Suprapubic skin (tissue), 4 donors: ENCODE results near the gene GYS2. TPM values are rescaled to one million over a fixed set of nuclear protein-coding genes. Genes with fewer than 3 reads are reported as not detected.
"Not testable (repeated sequence)": the region's sequence is repeated elsewhere in the genome, so short reads cannot be mapped to it uniquely, and the experiment has no call there.

Experiments used
- DNase-seq, 2 donors: peaks; one replicate each; pipeline ENCODE4 v3.0.0-alpha.2; 2019; ENCODE audit warnings: low spot score in 2 of 2
- H3K27ac ChIP-seq: fragments of 200-600 bp; sonication (generic); one replicate; pipeline ENCODE4 v1.5.1; 2019
- H3K27me3 ChIP-seq: fragments of 200-600 bp; sonication (generic); one replicate; pipeline ENCODE4 v1.5.1; 2019
- H3K36me3 ChIP-seq: fragments of 200-600 bp; sonication (generic); one replicate; pipeline ENCODE4 v1.5.1; 2019
- H3K4me1 ChIP-seq: fragments of 200-600 bp; sonication (generic); one replicate; pipeline ENCODE4 v1.5.1; 2019
- H3K4me3 ChIP-seq: fragments of 200-600 bp; sonication (generic); one replicate; pipeline ENCODE4 v1.5.1; 2019; ENCODE audit warnings: mild to moderate bottlenecking
- H3K9me3 ChIP-seq: fragments of 200-600 bp; sonication (generic); one replicate; pipeline ENCODE4 v1.5.1; 2019
- EP300 ChIP-seq: sonication (generic); formaldehyde crosslinking; IDR thresholded peaks from one replicate; pipeline ENCODE4 v1.6.1; 2017; ENCODE audit warnings: antibody characterized with exemption
- POLR2A ChIP-seq, 2 donors: fragments of 450-650 bp; IDR thresholded peaks; one replicate each; pipeline ENCODE4 v1.6.1; 2017; ENCODE audit warnings: antibody characterized with exemption in 2 of 2, mild to moderate bottlenecking in 2 of 2, moderate library complexity in 2 of 2
- POLR2AphosphoS5 ChIP-seq, 3 donors: sonication (generic); formaldehyde crosslinking; IDR thresholded peaks; one replicate each; pipeline ENCODE4 v1.6.1; 2017; ENCODE audit warnings: antibody characterized with exemption in 3 of 3
- WGBS: methylation state at CpG from one replicate; pipeline ENCODE4 v1.1.5; 2018; 5-methylcytosine and 5-hydroxymethylcytosine counted together
- total RNA-seq, 4 donors: library from RNA; depleted of rRNA; stranded (reverse); fragments of >200 nt; gene quantifications; one replicate each; pipeline ENCODE4 v1.1.0, GENCODE V29; 2016
- TF ChIP-seq, protein P1 (sequence below), 2 donors: fragments of 200-600 bp in 1 of 2; fragments of 450-650 bp in 1 of 2; sonication (generic) in 1 of 2; IDR thresholded peaks; one replicate each; pipeline ENCODE4 v1.5.1; 2016 to 2019; ENCODE audit warnings: antibody characterized with exemption in 2 of 2, mild to moderate bottlenecking in 1 of 2, moderate library complexity in 1 of 2

GYS2 gene
- total RNA-seq, 4 donors from 2014 or later, result 0.32 TPM; not detected in 3

DNA sequence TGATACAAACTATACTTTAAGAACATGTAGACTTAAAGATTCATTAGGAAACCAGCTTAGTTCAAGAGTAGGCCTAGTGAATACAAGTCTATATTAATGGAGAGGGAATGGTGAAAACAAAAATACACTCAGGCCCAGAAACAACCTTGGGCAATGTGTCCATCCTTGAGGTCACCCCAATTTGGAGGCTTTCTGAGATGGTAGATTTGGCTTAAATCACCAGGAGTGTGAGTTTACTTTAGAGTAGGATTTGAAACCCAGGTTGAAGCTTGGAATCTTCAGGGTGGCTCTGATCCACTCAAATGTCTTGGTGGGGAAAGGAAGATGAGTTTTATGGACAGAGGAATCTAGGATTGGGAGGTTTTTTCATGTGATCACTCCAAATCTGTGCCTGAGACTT is 42.5 kb upstream of the GYS2 start:
- no peaks in the 10 kb centered on the region for H3K9me3 ChIP-seq
- TF ChIP-seq POLR2A (IDR thresholded peaks at IDR 0.05) (no peak), EP300 (no peak), POLR2AphosphoS5 (IDR thresholded peaks at IDR 0.05) (no peak)
- TF ChIP-seq, protein P1, sequence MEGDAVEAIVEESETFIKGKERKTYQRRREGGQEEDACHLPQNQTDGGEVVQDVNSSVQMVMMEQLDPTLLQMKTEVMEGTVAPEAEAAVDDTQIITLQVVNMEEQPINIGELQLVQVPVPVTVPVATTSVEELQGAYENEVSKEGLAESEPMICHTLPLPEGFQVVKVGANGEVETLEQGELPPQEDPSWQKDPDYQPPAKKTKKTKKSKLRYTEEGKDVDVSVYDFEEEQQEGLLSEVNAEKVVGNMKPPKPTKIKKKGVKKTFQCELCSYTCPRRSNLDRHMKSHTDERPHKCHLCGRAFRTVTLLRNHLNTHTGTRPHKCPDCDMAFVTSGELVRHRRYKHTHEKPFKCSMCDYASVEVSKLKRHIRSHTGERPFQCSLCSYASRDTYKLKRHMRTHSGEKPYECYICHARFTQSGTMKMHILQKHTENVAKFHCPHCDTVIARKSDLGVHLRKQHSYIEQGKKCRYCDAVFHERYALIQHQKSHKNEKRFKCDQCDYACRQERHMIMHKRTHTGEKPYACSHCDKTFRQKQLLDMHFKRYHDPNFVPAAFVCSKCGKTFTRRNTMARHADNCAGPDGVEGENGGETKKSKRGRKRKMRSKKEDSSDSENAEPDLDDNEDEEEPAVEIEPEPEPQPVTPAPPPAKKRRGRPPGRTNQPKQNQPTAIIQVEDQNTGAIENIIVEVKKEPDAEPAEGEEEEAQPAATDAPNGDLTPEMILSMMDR (IDR thresholded peaks at IDR 0.05), result no peak
- peaks cover 39% of the 10 kb centered on the region for H3K36me3 ChIP-seq
- H3K4me1 ChIP-seq, result peaks cover 3% of the 10 kb centered on the region
- no peak overlapping the region for H3K27ac ChIP-seq
- no peak overlapping the region for H3K4me3 ChIP-seq
- DNase-seq, result no peak
- H3K27me3 ChIP-seq, result no peaks in the 10 kb centered on the region

DNA sequence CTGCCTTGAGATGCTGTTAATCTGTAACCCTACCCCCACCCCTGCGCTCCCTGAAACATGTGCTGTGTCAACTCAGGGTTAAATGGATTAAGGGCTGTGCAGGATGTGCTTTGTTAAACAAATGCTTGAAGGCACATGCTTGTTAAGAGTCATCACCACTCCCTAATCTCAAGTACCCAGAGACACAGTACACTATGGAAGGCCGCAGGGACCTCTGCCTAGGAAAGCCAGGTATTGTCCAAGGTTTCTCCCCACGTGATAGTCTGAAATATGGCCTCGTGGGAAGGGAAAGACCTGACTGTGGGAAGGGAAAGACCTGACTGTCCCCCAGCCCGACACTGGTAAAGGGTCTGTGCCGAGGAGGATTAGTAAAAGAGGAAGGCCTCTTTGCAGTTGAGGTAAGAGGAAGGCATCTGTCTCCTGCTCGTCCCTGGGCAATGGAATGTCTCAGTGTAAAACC is 40.4 kb upstream of the GYS2 start:
- not testable (repeated sequence) for H3K27me3 ChIP-seq, H3K4me3 ChIP-seq, H3K4me1 ChIP-seq, H3K27ac ChIP-seq, DNase-seq, H3K9me3 ChIP-seq
- H3K36me3 ChIP-seq, result peaks cover 34% of the 10 kb centered on the region
- WGBS, result 80% methylated on average over 7 of the region's 7 CpGs

DNA sequence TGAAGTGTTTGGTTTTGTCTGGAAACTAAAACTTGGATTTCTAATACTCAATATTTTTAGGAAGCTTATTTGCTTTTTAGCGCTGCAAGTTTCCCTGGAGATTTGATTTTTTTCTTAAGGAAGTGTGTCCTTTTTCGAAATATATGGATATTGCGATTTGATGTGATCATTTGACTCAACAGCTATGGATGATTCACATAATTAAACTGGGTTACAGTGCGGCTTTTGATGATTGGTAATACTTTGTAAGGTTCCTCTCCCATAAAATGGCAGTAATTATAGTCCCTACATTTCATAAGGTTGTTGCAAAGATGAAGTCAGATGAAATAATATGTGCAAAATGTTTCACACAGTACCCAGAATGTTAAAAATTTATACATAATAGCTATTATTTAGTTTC is 39.9 kb upstream of the GYS2 start:
- H3K4me3 ChIP-seq, result no peak overlapping the region
- WGBS, result 90% methylated on average over 4 of the region's 4 CpGs
- no peak for DNase-seq
- H3K9me3 ChIP-seq, result no peaks in the 10 kb centered on the region
- H3K4me1 ChIP-seq, result peaks cover 3% of the 10 kb centered on the region
- no peak for TF ChIP-seq EP300
- no peaks in the 10 kb centered on the region for H3K27me3 ChIP-seq
- peaks cover 34% of the 10 kb centered on the region for H3K36me3 ChIP-seq
- H3K27ac ChIP-seq, result no peak overlapping the region

DNA sequence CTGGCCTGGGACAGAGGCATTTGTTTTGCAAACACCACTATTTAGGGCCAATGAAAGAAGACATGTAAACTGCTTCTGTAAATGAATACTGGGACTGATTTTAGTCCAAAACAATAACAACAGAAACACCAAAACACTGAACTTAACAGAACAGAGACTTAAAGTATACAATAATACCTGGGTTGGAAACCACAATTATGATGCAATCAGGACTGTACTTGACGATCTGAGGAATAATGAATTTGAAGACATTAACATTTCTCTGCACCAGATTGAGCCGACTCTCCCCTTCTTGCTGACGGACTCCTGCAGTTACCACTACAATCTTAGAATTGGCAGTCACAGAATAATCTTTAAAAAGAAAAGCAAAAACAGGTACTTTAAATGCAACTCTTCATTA is 39.1 kb upstream of the GYS2 start:
- Histone ChIP-seq H3K4me3 (no peak overlapping the region), H3K4me1 (peaks cover 3% of the 10 kb centered on the region), H3K27ac (no peak overlapping the region), H3K9me3 (no peaks in the 10 kb centered on the region), H3K36me3 (peaks cover 29% of the 10 kb centered on the region), H3K27me3 (no peaks in the 10 kb centered on the region)
- no peak for DNase-seq
- WGBS, result 81% methylated on average over 3 of the region's 3 CpGs
- TF ChIP-seq POLR2A (IDR thresholded peaks at IDR 0.05), result no peak
- no peak for TF ChIP-seq EP300
- TF ChIP-seq, protein P1 (IDR thresholded peaks at IDR 0.05), result no peak
- TF ChIP-seq POLR2AphosphoS5 (IDR thresholded peaks at IDR 0.05), result no peak

DNA sequence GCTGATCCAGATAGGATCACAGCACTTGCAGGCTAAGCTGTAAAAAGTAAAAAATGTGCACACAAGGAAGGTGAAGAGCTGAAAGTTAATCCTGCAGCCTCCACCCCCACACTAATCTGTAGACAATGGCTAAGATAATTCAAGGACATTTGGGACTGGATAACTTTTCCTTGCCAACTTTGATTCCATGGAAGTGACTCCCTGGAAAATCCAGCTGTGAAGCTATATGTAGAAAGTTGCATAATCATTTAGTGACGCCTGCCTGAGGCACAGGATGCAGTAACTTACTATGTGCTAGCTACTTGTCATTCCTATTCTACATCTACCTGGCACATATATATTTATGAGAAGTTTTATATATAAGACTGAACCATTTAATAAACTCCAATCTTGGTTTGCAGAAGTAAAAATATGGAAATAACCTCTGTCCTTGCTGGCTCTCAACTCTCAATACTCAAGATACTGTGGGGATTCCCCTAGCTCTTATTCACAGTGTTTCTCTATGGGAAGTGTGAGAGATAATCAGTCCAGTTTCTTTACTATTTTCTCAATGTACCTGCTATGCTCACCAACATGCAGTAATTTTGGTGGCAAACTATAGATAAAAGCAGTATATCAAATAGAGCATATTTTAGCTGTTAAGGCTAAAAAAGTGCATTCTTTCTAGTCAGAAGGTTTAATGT is 38.2 kb upstream of the GYS2 start:
- Histone ChIP-seq H3K9me3 (no peaks in the 10 kb centered on the region), H3K27me3 (no peaks in the 10 kb centered on the region), H3K4me3 (no peak overlapping the region), H3K4me1 (peaks cover 3% of the 10 kb centered on the region), H3K36me3 (peaks cover 29% of the 10 kb centered on the region), H3K27ac (no peak overlapping the region)
- WGBS, result 40% methylated on average over 1 of the region's 1 CpG
- DNase-seq, result no peak
- TF ChIP-seq EP300 (no peak), POLR2AphosphoS5 (IDR thresholded peaks at IDR 0.05) (no peak), POLR2A (IDR thresholded peaks at IDR 0.05) (no peak)
- TF ChIP-seq, protein P1 (IDR thresholded peaks at IDR 0.05), result no peak

DNA sequence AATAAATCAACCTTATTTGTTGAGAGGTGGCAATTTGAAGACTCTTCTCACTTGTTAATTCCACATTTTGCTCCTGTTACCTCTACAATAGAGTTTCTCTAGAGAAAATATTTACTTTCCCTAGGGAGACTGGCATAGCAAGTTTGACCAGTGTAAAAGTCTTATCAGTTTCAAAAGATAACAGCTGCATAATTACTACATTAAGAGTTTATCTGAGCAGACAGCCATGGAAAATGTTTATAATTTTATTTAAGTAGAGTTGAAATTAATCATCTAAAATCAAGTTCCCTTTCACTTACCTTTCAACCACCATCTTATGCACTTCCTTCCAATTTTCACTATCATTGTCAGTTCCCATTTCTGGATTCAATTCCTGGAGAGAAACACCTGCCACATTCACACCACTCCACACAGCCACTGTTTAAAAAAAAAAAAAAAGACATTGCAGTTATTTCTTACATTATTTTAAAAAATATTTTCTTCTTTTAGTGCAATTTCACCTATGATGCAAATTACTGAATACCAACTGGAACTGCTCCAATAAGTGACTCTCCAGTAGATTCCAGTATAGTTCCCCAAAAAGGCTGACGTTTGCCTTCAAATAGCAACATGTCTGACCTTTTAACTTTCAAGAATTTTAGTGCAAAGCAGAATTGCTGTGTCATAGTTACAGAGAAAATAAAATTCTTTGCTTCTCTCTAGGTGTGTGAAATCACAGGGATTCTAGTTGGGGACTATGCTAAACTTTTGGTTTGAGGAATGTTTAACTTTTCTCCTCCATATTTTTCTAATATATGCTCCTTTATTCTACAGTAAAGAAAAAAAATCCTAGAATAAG is 33.6 kb upstream of the GYS2 start:
- H3K27me3 ChIP-seq, result no peaks in the 10 kb centered on the region
- WGBS, result 65% methylated on average over 1 of the region's 1 CpG
- H3K4me3 ChIP-seq, result no peak overlapping the region
- H3K36me3 ChIP-seq, result peaks cover 42% of the 10 kb centered on the region
- no peak for TF ChIP-seq POLR2A (IDR thresholded peaks at IDR 0.05)
- TF ChIP-seq, protein P1 (IDR thresholded peaks at IDR 0.05), result no peak
- no peak for TF ChIP-seq POLR2AphosphoS5 (IDR thresholded peaks at IDR 0.05)
- no peak for TF ChIP-seq EP300
- no peaks in the 10 kb centered on the region for H3K9me3 ChIP-seq
- no peak for DNase-seq
- H3K4me1 ChIP-seq, result peaks cover 3% of the 10 kb centered on the region
- H3K27ac ChIP-seq, result no peak overlapping the region
